Testis (tissue), 3 donors: ENCODE data around the gene CTNNA2. TPM values are rescaled to one million over a fixed set of nuclear protein-coding genes. Genes with fewer than 3 reads are reported as not detected.

Experiments used
- DNase-seq: peaks from one replicate; pipeline ENCODE4 v3.0.0-alpha.2; 2019
- H3K27ac ChIP-seq, 2 donors: fragments of 200-600 bp; sonication (generic); one replicate each; pipeline ENCODE4 v1.5.1; 2019
- H3K27me3 ChIP-seq: fragments of 200-600 bp; sonication (generic); one replicate; pipeline ENCODE4 v1.5.1; 2019
- H3K36me3 ChIP-seq: fragments of 200-600 bp; sonication (generic); one replicate; pipeline ENCODE4 v1.5.1; 2017; ENCODE audit warnings: low read depth; ENCODE audit errors: missing control alignments
- H3K4me1 ChIP-seq: fragments of 200-600 bp; sonication (generic); one replicate; pipeline ENCODE4 v1.5.1; 2019
- H3K4me3 ChIP-seq, 2 donors: fragments of 200-600 bp; sonication (generic); one replicate each; pipeline ENCODE4 v1.5.1; 2017 to 2019
- H3K9me3 ChIP-seq: fragments of 200-600 bp; sonication (generic); one replicate; pipeline ENCODE4 v1.5.1; 2017
- POLR2A ChIP-seq: fragments of 450-650 bp; IDR thresholded peaks from one replicate; pipeline ENCODE4 v1.6.1; 2017; ENCODE audit warnings: antibody characterized with exemption, mild to moderate bottlenecking, moderate library complexity
- WGBS, 2 donors: methylation state at CpG; one replicate each; pipeline ENCODE4 v1.1.5; 2018; 5-methylcytosine and 5-hydroxymethylcytosine counted together
- intact Hi-C: fragments of 100-400 bp; cut with DNase I; formaldehyde crosslinking; loops from one replicate; pipeline ENCODE4 v1.15.1; 2023; ENCODE audit warnings: low total_unique reads
- polyA plus RNA-seq: library from polyadenylated mRNA; stranded (reverse); fragments of 350-450 nt; fragmentation: Illumina TruSeq; extraction: RNeasy Lipid Tissue Mini Kit (QIAGEN cat#74804); gene quantifications from one replicate; pipeline ENCODE4 v1.2.3, GENCODE V29; 2014; ENCODE audit warnings: low read depth, low replicate concordance; ENCODE audit not compliant: insufficient read depth
- total RNA-seq, 2 donors: library from RNA; depleted of rRNA; stranded (reverse); fragments of >200 nt; gene quantifications; one replicate each; pipeline ENCODE4 v1.2.3, GENCODE V29; 2016
- TF ChIP-seq, protein P1 (sequence below), 3 experiments: fragments of 450-650 bp in 2 of 3; fragments of 200-600 bp in 1 of 3; sonication (generic) in 1 of 3; IDR thresholded peaks; one replicate each; pipeline ENCODE4 v1.5.1; 2016 to 2019; ENCODE audit warnings: antibody characterized with exemption in 3 of 3, mild to moderate bottlenecking in 2 of 3, moderate library complexity in 1 of 3

The CTNNA2 gene
- total and polyA plus RNA-seq, 3 donors from 2014 or later = 36.8 to 44.5 (median 43.4) TPM

DNA sequence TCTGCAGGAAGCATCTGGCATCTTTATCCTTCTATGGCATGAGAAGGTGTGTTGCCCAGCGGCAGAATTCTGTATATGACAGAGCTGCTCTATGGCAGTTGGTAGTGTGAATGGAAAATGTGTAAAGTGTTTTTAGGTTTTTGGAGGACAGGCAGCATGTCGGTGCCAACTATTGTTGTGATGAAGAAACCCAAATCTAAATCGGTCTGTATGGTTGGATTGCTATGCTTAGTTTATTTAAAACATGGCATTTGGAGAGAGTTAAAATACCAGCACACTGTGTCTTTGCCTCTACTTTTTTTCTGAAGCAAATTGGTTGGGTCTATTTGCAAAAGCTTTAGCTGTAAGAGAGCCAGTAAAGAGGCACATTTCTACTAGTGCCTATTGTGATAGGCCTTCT, 136.7 kb downstream of the CTNNA2 start:
- no peaks in the 10 kb centered on the region for H3K4me1 ChIP-seq
- WGBS, 2 donors = 90 to 95% methylated on average over 3 of the region's 3 CpGs
- H3K9me3 ChIP-seq = no peaks in the 10 kb centered on the region
- no peaks in the 10 kb centered on the region for H3K27me3 ChIP-seq
- no peak overlapping the region for H3K4me3 ChIP-seq
- DNase-seq = no peak
- no peak for TF ChIP-seq POLR2A
- TF ChIP-seq, protein P1, sequence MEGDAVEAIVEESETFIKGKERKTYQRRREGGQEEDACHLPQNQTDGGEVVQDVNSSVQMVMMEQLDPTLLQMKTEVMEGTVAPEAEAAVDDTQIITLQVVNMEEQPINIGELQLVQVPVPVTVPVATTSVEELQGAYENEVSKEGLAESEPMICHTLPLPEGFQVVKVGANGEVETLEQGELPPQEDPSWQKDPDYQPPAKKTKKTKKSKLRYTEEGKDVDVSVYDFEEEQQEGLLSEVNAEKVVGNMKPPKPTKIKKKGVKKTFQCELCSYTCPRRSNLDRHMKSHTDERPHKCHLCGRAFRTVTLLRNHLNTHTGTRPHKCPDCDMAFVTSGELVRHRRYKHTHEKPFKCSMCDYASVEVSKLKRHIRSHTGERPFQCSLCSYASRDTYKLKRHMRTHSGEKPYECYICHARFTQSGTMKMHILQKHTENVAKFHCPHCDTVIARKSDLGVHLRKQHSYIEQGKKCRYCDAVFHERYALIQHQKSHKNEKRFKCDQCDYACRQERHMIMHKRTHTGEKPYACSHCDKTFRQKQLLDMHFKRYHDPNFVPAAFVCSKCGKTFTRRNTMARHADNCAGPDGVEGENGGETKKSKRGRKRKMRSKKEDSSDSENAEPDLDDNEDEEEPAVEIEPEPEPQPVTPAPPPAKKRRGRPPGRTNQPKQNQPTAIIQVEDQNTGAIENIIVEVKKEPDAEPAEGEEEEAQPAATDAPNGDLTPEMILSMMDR (IDR thresholded peaks at IDR 0.05) = no peak
- H3K36me3 ChIP-seq = no peaks in the 10 kb centered on the region
- no peak overlapping the region for H3K27ac ChIP-seq
- intact Hi-C loops = no loop called here

DNA sequence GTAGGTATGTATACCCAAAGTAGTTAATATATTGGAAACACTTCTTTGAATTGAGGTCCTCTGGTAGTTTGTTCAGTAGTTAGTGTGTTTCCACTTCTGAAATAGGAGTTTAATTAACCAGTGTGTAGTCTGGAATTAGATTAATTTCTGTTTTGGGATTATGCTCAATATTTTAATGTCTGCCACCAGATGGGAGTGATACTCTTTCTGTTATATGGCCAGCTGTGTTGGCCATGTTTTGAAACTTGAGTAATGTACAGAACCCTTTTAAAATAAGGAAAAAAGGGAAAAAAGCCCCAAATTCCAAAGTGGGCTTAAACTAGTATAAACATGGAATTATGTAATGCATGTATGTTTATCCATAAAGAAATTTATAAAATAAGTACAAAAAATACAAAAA, 147.7 kb downstream of the CTNNA2 start:
- no peaks in the 10 kb centered on the region for H3K36me3 ChIP-seq
- intact Hi-C loops = no loop called here
- DNase-seq = no peak
- no peaks in the 10 kb centered on the region for H3K4me1 ChIP-seq
- no peak overlapping the region for H3K4me3 ChIP-seq
- no peaks in the 10 kb centered on the region for H3K27me3 ChIP-seq
- no peaks in the 10 kb centered on the region for H3K9me3 ChIP-seq
- no peak overlapping the region for H3K27ac ChIP-seq
- TF ChIP-seq POLR2A = no peak
- TF ChIP-seq, protein P1 (IDR thresholded peaks at IDR 0.05) = no peak

DNA sequence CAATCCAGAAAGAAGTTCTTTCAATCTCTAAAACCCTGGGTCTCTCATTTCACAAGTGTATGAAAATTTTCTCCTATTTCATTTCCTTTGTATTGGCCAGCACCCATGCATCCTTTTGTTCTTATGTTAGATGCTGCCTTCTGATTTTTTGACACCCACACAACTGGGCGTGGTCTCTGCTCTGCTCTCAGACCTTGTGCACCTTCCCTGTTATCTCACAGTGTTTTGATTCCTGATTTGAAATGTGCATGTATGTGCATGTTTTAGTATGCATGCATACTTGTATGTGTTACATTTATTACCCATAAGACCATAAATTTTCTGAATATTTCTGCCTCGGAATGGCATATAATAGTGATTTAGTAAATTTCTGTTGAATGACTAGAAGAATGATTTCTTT, 152.2 kb downstream of the CTNNA2 start:
- no peaks in the 10 kb centered on the region for H3K36me3 ChIP-seq
- H3K4me1 ChIP-seq = no peaks in the 10 kb centered on the region
- no peak overlapping the region for H3K4me3 ChIP-seq
- no peak for DNase-seq
- intact Hi-C loops = no loop called here
- TF ChIP-seq, protein P1 (IDR thresholded peaks at IDR 0.05) = no peak
- no peak for TF ChIP-seq POLR2A
- H3K27me3 ChIP-seq = no peaks in the 10 kb centered on the region
- no peak overlapping the region for H3K27ac ChIP-seq
- 67 to 88% methylated on average over 2 of the region's 2 CpGs for WGBS, 2 donors
- no peaks in the 10 kb centered on the region for H3K9me3 ChIP-seq

DNA sequence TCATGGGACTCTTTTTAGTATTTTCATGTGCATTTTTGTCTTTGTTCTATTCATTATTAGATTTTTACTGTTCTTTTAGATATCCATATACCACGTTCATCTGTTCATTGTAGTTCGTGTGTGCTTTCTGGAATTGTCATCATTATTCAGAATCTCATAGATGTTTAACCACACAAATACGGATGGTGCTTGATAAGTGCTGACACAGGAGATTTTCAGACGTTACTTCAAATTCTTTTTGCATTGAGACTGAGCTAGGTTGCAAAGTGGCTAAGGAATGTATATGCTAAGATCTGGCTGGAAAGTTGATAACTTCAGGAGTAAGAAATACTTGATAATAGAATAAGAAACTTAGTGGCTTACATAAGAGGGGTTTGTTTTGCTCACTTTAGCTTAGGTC, 153.6 kb downstream of the CTNNA2 start:
- Histone ChIP-seq H3K36me3 (no peaks in the 10 kb centered on the region), H3K27me3 (no peaks in the 10 kb centered on the region), H3K4me3 (no peak overlapping the region), H3K27ac (no peak overlapping the region), H3K4me1 (peaks cover 4% of the 10 kb centered on the region), H3K9me3 (no peaks in the 10 kb centered on the region)
- intact Hi-C loops = no loop called here
- TF ChIP-seq, protein P1 (IDR thresholded peaks at IDR 0.05) = no peak
- TF ChIP-seq POLR2A = no peak
- no peak for DNase-seq
- 79 to 80% methylated on average over 4 of the region's 4 CpGs for WGBS, 2 donors

DNA sequence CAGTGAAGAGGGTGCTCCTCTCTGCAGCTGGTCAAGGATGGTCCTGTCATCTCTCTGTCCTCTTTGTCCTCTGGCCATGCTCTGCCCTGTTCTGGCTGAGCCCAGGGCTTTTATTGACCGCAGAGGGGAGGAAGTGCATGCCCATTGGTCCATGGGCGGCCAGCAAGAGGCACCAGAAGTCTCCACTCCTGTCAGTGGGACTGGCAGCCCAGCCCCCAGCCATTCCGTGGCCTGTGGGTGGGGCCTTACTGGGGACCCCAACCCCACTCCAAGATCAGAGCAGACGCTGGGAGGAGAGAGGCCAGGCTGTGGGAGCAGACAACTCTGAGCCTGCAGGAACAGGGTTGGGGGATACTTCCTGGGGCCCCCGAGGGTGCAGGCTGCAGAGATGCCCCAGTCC, 156.9 kb downstream of the CTNNA2 start:
- no peaks in the 10 kb centered on the region for H3K36me3 ChIP-seq

More for the DNA sequence above, 156.9 kb downstream of the CTNNA2 start:
- no peak for TF ChIP-seq POLR2A
- TF ChIP-seq, protein P1 (IDR thresholded peaks at IDR 0.05) = no peak
- intact Hi-C loops = no loop called here
- Histone ChIP-seq H3K27ac (no peak overlapping the region), H3K4me1 (peaks cover 4% of the 10 kb centered on the region), H3K9me3 (no peaks in the 10 kb centered on the region), H3K27me3 (no peaks in the 10 kb centered on the region), H3K4me3 (no peak overlapping the region)
- 40 to 78% methylated on average over 1 to 5 of the region's 5 CpGs for WGBS, 2 donors
- DNase-seq = no peak
